Mesothelial cell of epicardium (in vitro differentiated cells): Measurements from ENCODE around the gene TPR. TPM values are rescaled to one million over a fixed set of nuclear protein-coding genes. Genes with fewer than 3 reads are reported as not detected.

ENCODE experiments used
- DNase-seq, 2 experiments: peaks; one replicate each; pipeline ENCODE4 v3.0.0; 2021; ENCODE audit warnings: low spot score in 2 of 2; ENCODE audit not compliant: unreplicated experiment in 2 of 2
- H3K27ac Mint-ChIP-seq: 2 replicates; pipeline ENCODE4 v1.8.0; 2021; ENCODE audit warnings: mixed read lengths
- H3K27me3 Mint-ChIP-seq: 2 replicates; pipeline ENCODE4 v1.8.0; 2021; ENCODE audit warnings: low read depth, mixed read lengths
- H3K36me3 Mint-ChIP-seq: 2 replicates; pipeline ENCODE4 v1.8.0; 2021; ENCODE audit warnings: mixed read lengths
- H3K4me1 Mint-ChIP-seq: 2 replicates; pipeline ENCODE4 v1.8.0; 2021; ENCODE audit warnings: mixed read lengths
- H3K4me3 Mint-ChIP-seq: 2 replicates; pipeline ENCODE4 v1.8.0; 2021; ENCODE audit warnings: mild to moderate bottlenecking, moderate library complexity, mixed read lengths
- H3K9me3 Mint-ChIP-seq: 2 replicates; pipeline ENCODE4 v1.8.0; 2021; ENCODE audit warnings: mixed read lengths
- total RNA-seq: library from RNA; stranded (reverse); gene quantifications from 3 replicates; pipeline ENCODE4 v1.2.1, GENCODE V29; 2021
- TF ChIP-seq, protein P1 (sequence below): fragments of 200-600 bp; sonication (generic); IDR thresholded peaks from one replicate; pipeline ENCODE4 v1.5.0; 2021; ENCODE audit warnings: antibody characterized with exemption; ENCODE audit not compliant: unreplicated experiment

Gene TPR
- total RNA-seq, 1 donor from 2014 or later, result 130 TPM

GRCh38 chr1:186301448-186301847 is 73.6 kb downstream of the TPR start:
- TF ChIP-seq, protein P1, sequence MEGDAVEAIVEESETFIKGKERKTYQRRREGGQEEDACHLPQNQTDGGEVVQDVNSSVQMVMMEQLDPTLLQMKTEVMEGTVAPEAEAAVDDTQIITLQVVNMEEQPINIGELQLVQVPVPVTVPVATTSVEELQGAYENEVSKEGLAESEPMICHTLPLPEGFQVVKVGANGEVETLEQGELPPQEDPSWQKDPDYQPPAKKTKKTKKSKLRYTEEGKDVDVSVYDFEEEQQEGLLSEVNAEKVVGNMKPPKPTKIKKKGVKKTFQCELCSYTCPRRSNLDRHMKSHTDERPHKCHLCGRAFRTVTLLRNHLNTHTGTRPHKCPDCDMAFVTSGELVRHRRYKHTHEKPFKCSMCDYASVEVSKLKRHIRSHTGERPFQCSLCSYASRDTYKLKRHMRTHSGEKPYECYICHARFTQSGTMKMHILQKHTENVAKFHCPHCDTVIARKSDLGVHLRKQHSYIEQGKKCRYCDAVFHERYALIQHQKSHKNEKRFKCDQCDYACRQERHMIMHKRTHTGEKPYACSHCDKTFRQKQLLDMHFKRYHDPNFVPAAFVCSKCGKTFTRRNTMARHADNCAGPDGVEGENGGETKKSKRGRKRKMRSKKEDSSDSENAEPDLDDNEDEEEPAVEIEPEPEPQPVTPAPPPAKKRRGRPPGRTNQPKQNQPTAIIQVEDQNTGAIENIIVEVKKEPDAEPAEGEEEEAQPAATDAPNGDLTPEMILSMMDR, result no peak
- Mint-ChIP-seq H3K4me1 (no peaks in the 10 kb centered on the region), H3K27ac (no peak overlapping the region), H3K4me3 (no peak overlapping the region), H3K9me3 (no peaks in the 10 kb centered on the region), H3K36me3 (no peaks in the 10 kb centered on the region), H3K27me3 (no peaks in the 10 kb centered on the region)
- DNase-seq, result no peak

DNA sequence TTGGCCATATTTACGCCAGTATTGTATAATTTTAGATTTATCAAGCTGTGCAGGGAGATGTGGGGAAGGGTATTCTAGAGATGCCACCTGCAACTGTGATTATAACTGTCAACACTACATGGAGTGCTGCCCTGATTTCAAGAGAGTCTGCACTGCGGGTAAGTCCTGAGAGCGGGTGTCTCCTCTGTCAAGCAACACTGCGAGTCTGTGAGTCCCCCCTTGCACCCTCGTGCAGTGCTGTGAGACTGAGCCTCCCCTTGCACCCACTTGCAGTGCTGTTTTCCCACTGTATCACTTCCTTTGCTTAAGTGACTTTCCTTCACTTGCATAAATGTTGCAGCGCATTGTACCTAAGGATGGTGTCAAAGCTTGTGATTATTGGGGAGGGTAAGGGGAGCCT is 75.0 kb downstream of the TPR start:
- H3K4me3 Mint-ChIP-seq, result no peak overlapping the region
- peaks cover 2% of the 10 kb centered on the region for H3K27me3 Mint-ChIP-seq
- no peaks in the 10 kb centered on the region for H3K36me3 Mint-ChIP-seq
- TF ChIP-seq, protein P1, result no peak
- H3K27ac Mint-ChIP-seq, result no peak overlapping the region
- H3K4me1 Mint-ChIP-seq, result no peaks in the 10 kb centered on the region
- DNase-seq, result no peak
- H3K9me3 Mint-ChIP-seq, result no peaks in the 10 kb centered on the region

DNA sequence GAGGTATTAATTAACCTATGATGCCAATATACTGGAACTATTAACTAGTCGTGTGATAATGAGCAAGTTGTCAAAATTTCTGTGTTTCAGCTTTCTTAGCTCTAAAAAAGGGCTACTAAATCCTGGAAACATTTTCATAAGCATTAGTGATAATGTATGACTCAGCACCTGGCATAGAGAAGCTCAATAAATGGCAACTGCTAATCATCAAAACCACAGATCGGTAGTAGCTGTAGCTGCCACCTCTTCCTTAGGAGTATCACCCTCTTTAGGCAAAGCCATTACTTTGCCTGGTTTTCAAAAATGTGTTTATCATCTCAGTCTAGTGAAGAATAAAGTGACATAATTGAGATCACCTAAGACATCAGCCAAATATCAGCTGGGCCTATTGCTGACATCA is 75.5 kb downstream of the TPR start:
- Mint-ChIP-seq H3K9me3 (no peaks in the 10 kb centered on the region), H3K4me1 (no peaks in the 10 kb centered on the region), H3K27ac (no peak overlapping the region), H3K27me3 (peaks cover 2% of the 10 kb centered on the region), H3K36me3 (no peaks in the 10 kb centered on the region), H3K4me3 (no peak overlapping the region)
- TF ChIP-seq, protein P1, result no peak
- no peak for DNase-seq

DNA sequence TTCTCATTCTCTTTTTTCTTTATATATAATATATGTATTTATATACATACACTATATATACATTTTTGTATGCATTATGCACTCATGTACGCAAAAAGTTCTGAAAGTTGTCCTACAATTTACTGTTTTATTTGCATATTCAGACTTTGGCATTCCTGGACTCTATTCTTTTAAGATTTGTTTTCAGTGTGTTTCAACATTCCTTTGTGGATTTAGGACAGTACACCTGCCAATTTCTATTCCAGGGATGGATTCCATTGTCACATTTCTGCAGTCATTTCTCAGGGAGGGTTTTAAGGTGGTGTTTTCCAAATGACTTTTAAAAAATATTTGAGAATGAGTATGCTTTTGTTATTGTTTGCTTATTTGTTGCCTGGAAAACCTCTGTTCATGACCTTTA is 76.2 kb downstream of the TPR start:
- DNase-seq, result no peak

GRCh38 chr1:186297439-186298045 is 77.5 kb downstream of the TPR start:
- H3K27ac Mint-ChIP-seq, result no peak overlapping the region
- H3K4me1 Mint-ChIP-seq, result no peaks in the 10 kb centered on the region
- TF ChIP-seq, protein P1, result no peak
- peaks cover 7% of the 10 kb centered on the region for H3K27me3 Mint-ChIP-seq
- no peak for DNase-seq
- no peaks in the 10 kb centered on the region for H3K9me3 Mint-ChIP-seq
- H3K36me3 Mint-ChIP-seq, result no peaks in the 10 kb centered on the region
- H3K4me3 Mint-ChIP-seq, result no peak overlapping the region

More for the DNA sequence above, 76.2 kb downstream of the TPR start:
- Mint-ChIP-seq H3K9me3 (no peaks in the 10 kb centered on the region), H3K4me1 (no peaks in the 10 kb centered on the region), H3K36me3 (no peaks in the 10 kb centered on the region), H3K4me3 (no peak overlapping the region), H3K27ac (no peak overlapping the region), H3K27me3 (peaks cover 7% of the 10 kb centered on the region)
- TF ChIP-seq, protein P1, result no peak

DNA sequence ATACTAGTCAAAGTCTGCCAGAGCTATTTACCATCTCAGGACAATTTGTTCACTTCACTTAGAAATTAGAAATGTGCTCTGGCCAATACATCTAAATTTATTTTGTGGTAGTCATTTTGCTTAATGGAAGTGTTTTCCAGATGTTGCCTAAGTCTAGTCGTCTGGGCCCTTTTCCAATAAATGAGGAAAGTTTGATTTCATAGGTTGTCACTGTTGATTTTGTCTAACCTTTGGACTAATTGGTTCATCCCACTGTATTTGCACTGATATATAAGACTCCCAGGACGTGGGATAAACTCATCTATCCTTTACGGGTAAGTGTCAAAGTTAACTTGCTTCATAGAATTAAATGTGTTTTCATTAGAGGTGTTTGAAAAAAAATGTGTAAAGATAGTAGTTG is 79.1 kb downstream of the TPR start, which contains the start of gene PRG4:
Gene PRG4 (plus strand): TSS at position 300 of the 400 bp plus-strand sequence.
- no peak within 1 kb of the TSS for H3K4me3 Mint-ChIP-seq
- DNase-seq, result no peak
- no peak within 1 kb of the TSS for H3K27ac Mint-ChIP-seq
- TF ChIP-seq, protein P1, result no peak
- no peaks in the 10 kb centered on the region for H3K9me3 Mint-ChIP-seq
- no peaks in the 10 kb centered on the region for H3K36me3 Mint-ChIP-seq
- H3K4me1 Mint-ChIP-seq, result no peaks in the 10 kb centered on the region
- peaks cover 7% of the 10 kb centered on the region for H3K27me3 Mint-ChIP-seq
